HepG2 (cell line): ENCODE measurements around the gene BABAM2. TPM values are rescaled to one million over a fixed set of nuclear protein-coding genes. Genes with fewer than 3 reads are reported as not detected.
A peak's percentile ranks its signal among the peaks of the same experiment; 100 is the strongest.

ENCODE experiments used
- ATAC-seq: fragments of 200-7000 bp; cut with Tn5 transposase; 3 replicates; pipeline ENCODE4 v1.9.1; 2020; ENCODE audit warnings: mild to moderate bottlenecking, moderate library complexity
- BruUV-seq: library from RNA; stranded (reverse); fragments of 400-500 nt; replicated peaks from 2 replicates; lab custom pipeline; 2021; lab: Mats Ljungman, UMichigan
- CTCF ChIA-PET: fragments of 300-600 bp; formaldehyde crosslinking; extraction: SDS; loops from one replicate; lab custom pipeline; 2021; ENCODE audit warnings: low total read pairs, inconsistent platforms, low intra/inter-chr PET ratio; lab: Yijun Ruan, JAX
- POLR2A ChIA-PET: fragments of 350-600 bp; sonication (Branson Sonifier 250); formaldehyde crosslinking; loops from one replicate; lab custom pipeline; 2020; ENCODE audit warnings: antibody characterized with exemption, inconsistent platforms; lab: Yijun Ruan, JAX
- DNase-seq: peaks from one replicate; pipeline ENCODE4 v3.0.0-alpha.2; 2015; ENCODE audit warnings: low spot score
- FAIRE-seq: peaks from 3 replicates; lab custom pipeline; 2011; peaks lifted over from hg19 to GRCh38; lab: Jason Lieb, UNC
- H2AFZ ChIP-seq: one replicate; pipeline ENCODE4 v1.6.1; 2011; ENCODE audit warnings: low read length, inconsistent platforms
- H3K27ac ChIP-seq: fragments of 300-600 bp; 3 replicates; pipeline ENCODE4 v1.8.0; 2011; ENCODE audit warnings: mixed run types, mild to moderate bottlenecking, mixed read lengths, low read length, inconsistent platforms; ENCODE audit not compliant: insufficient read depth; ENCODE audit errors: extremely low read length
- H3K27me3 ChIP-seq, 2 experiments: fragments of 200-600 bp in 1 of 2; 2 replicates in 1 of 2; 3 replicates in 1 of 2; pipeline versions ENCODE4 v1.6.0 to v1.8.0; 2011; ENCODE audit warnings: low read length in 2 of 2, mild to moderate bottlenecking in 2 of 2, moderate library complexity in 2 of 2, inconsistent platforms in 1 of 2; ENCODE audit not compliant: insufficient read depth in 2 of 2, control insufficient read depth in 1 of 2
- H3K36me3 ChIP-seq, 2 experiments: fragments of 200-600 bp in 1 of 2; replicated peaks in 1 of 2; 2 replicates in 1 of 2; 3 replicates in 1 of 2; pipeline versions ENCODE4 v1.5.1 to v1.8.0; 2011; ENCODE audit warnings: low read length in 2 of 2, inconsistent platforms in 1 of 2; ENCODE audit not compliant: insufficient read depth in 2 of 2, control insufficient read depth in 1 of 2
- H3K4me1 ChIP-seq: 2 replicates; pipeline ENCODE4 v1.5.1; 2012; ENCODE audit warnings: low read length, inconsistent platforms; ENCODE audit not compliant: insufficient read depth
- H3K4me2 ChIP-seq: 2 replicates; pipeline ENCODE4 v1.6.0; 2011; ENCODE audit warnings: low read depth, low read length, inconsistent platforms
- H3K4me3 ChIP-seq, 3 experiments: fragments of 200-600 bp in 1 of 3; sonication (generic), shearing (Covaris generic) in 1 of 3; replicated peaks in 1 of 3; 2 replicates each; pipeline ENCODE4 v1.5.1; 2011 to 2016; ENCODE audit warnings: low read length in 3 of 3, inconsistent platforms in 2 of 3, low read depth in 2 of 3, mild to moderate bottlenecking in 2 of 3, control low read depth in 1 of 3, mixed read lengths in 1 of 3; ENCODE audit not compliant: insufficient read depth in 1 of 3
- H3K79me2 ChIP-seq: one replicate; pipeline ENCODE4 v1.6.1; 2011; ENCODE audit warnings: low read length, inconsistent platforms; ENCODE audit not compliant: insufficient read depth
- H3K9ac ChIP-seq: 2 replicates; pipeline ENCODE4 v1.6.0; 2011; ENCODE audit warnings: mild to moderate bottlenecking, low read depth, low read length, inconsistent platforms; ENCODE audit not compliant: insufficient read depth
- H3K9me3 ChIP-seq: 2 replicates; pipeline ENCODE4 v1.5.1; 2012; ENCODE audit warnings: mild to moderate bottlenecking, low read length
- H4K20me1 ChIP-seq: 2 replicates; pipeline ENCODE4 v1.6.0; 2011; ENCODE audit warnings: inconsistent platforms, mild to moderate bottlenecking, low read length, moderate library complexity; ENCODE audit not compliant: insufficient read depth
- ATF7 ChIP-seq, 2 experiments: fragments of 450-650 bp in 1 of 2; sonication (generic) in 1 of 2; formaldehyde crosslinking in 1 of 2; IDR thresholded peaks; 2 replicates each; pipeline versions ENCODE4 v1.4.0 to v1.6.1; 2016 to 2020; ENCODE audit warnings: antibody characterized with exemption in 1 of 2, mild to moderate bottlenecking in 1 of 2, missing genetic modification reagents in 1 of 2
- CC2D1A ChIP-seq: sonication (generic); formaldehyde crosslinking; IDR thresholded peaks from 2 replicates; pipeline ENCODE4 v1.8.1; 2023; ENCODE audit warnings: mild to moderate bottlenecking, missing genetic modification reagents
- HNRNPK ChIP-seq: fragments of 200-400 bp; formaldehyde crosslinking; IDR thresholded peaks from 2 replicates; pipeline ENCODE4 v1.6.1; 2018; ENCODE audit warnings: low read length, low read depth, moderate library complexity, mild to moderate bottlenecking; ENCODE audit not compliant: poor library complexity, severe bottlenecking
- RFXANK ChIP-seq: IDR thresholded peaks from 2 replicates; pipeline ENCODE4 v1.6.1; 2016
- SATB2 ChIP-seq: sonication (generic); formaldehyde crosslinking; IDR thresholded peaks from 2 replicates; pipeline ENCODE4 v1.5.0; 2020; ENCODE audit warnings: missing genetic modification reagents
- TCF7L2 ChIP-seq: IDR thresholded peaks from 2 replicates; pipeline ENCODE4 v1.6.1; 2011; ENCODE audit warnings: mild to moderate bottlenecking, low read depth, low read length, moderate library complexity
- ZHX1 ChIP-seq: sonication (generic); formaldehyde crosslinking; IDR thresholded peaks from 2 replicates; pipeline ENCODE4 v1.8.1; 2022; ENCODE audit warnings: low read depth, mild to moderate bottlenecking, missing genetic modification reagents
- ZKSCAN5 ChIP-seq: sonication (generic); formaldehyde crosslinking; IDR thresholded peaks from 2 replicates; pipeline ENCODE4 v1.5.1; 2020; ENCODE audit warnings: mild to moderate bottlenecking, missing genetic modification reagents
- ZMAT5 ChIP-seq: sonication (generic); formaldehyde crosslinking; IDR thresholded peaks from 2 replicates; pipeline ENCODE4 v1.5.0; 2020; ENCODE audit warnings: mild to moderate bottlenecking, low read depth, missing genetic modification reagents, borderline replicate concordance
- ZNF737 ChIP-seq: sonication (generic); formaldehyde crosslinking; IDR thresholded peaks from 2 replicates; pipeline ENCODE4 v1.5.0; 2020; ENCODE audit warnings: missing genetic modification reagents, mild to moderate bottlenecking, borderline replicate concordance
- WGBS: methylation state at CpG from one replicate; pipeline ENCODE4 v1.1.6; 2017; ENCODE audit warnings: low lambda C conversion rate; 5-methylcytosine and 5-hydroxymethylcytosine counted together
- in situ Hi-C: cut with HindIII; loops from 2 replicates; pipeline ENCODE4 v1.10.0; 2017; ENCODE audit warnings: low pct_unique_long_range_greater_than_20kb; ENCODE audit not compliant: extremely low pct_ligation_motif_present
- intact Hi-C: fragments of 100-400 bp; cut with micrococcal nuclease; formaldehyde crosslinking; loops from one replicate; pipeline ENCODE4 v1.10.0; 2022; ENCODE audit not compliant: unreplicated experiment
- polyA plus RNA-seq, 8 experiments: library from polyadenylated mRNA; depleted of rRNA in 3 of 8; stranded (reverse) in 7 of 8; unstranded in 1 of 8; fragments of >200 nt; fragmentation: Illumina TruSeq in 4 of 8; extraction: Trizol in 4 of 8; gene quantifications; 2 replicates each; pipeline versions ENCODE4 v1.2.1 to v1.2.3, GENCODE V29; 2011 to 2016; ENCODE audit warnings: low read depth in 4 of 8, missing spikeins in 1 of 8, mixed read lengths in 1 of 8; ENCODE audit not compliant: insufficient read depth in 1 of 8
- total RNA-seq, 5 experiments: library from RNA; depleted of rRNA; stranded (reverse); fragments of >200 nt; fragmentation: Illumina TruSeq; extraction: Trizol; gene quantifications; 2 replicates each; pipeline ENCODE4 v1.2.3, GENCODE V29; 2016; ENCODE audit warnings: low read depth in 1 of 5
- TF ChIP-seq, protein P1 (sequence below): sonication (generic); formaldehyde crosslinking; IDR thresholded peaks from 2 replicates; pipeline ENCODE4 v1.5.1; 2020; ENCODE audit warnings: mild to moderate bottlenecking, missing genetic modification reagents, moderate library complexity
- TF ChIP-seq, protein P2 (sequence below): sonication (generic); formaldehyde crosslinking; IDR thresholded peaks from 2 replicates; pipeline ENCODE4 v1.9.0; 2021; ENCODE audit warnings: missing genetic modification reagents, mild to moderate bottlenecking, borderline replicate concordance

Gene BABAM2
- total and polyA plus RNA-seq, 2 of the 13 experiments (the other 11 are each of a cell fraction or from before 2014, with no cell fraction given) = 24.9 to 28.0 TPM

DNA sequence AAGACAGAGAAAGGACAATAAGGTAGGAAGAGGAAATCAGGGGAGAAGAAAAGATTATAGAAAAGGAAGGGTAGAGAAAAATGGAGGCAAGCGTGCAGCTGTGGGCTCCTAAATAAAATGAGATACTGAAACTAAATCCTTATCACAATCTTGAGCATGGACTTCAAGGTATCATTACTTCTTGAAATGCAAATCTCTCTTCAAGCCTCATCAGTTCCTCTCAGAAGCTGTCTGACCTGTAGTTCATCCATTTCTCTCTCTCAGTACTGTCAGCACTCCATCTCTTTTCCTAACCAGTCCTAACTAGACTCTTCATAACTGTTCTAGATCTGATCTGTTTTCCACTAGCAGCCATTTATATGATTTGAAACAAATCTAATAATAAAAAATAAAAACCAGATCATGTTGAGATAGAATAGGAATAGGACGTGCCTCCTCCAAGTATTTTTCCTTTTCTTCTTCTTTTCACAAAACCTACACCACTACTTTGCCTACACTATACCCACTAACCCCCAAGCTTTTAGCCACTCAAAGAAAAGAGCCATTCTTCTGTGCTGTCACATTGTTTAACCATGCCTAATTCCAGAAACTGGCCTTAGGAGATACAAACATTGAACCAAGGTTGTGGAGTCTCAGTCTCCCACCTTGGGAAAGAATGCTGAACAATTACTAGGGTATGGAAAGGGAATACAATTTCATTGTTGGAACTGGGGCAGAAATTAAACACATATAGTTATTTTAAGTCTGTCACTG lies 21.1 kb downstream of the BABAM2 start:
- Histone ChIP-seq H3K4me1 (peaks cover 28% of the 10 kb centered on the region), H3K9ac (no peak overlapping the region), H3K9me3 (no peaks in the 10 kb centered on the region), H4K20me1 (no peaks in the 10 kb centered on the region), H3K27me3 (no peaks in the 10 kb centered on the region), H3K27ac (no peak overlapping the region), H3K79me2 (peaks cover 4% of the 10 kb centered on the region), H3K4me2 (no peak overlapping the region), H3K36me3 (no peaks in the 10 kb centered on the region; a peak in 2 of 5 replicates), H3K4me3 (no peak overlapping the region), H2AFZ (no peak overlapping the region)
- TF ChIP-seq ZKSCAN5 (CRISPR knock-in tag) (no peak), TCF7L2 (0 out of 2 replicates have a peak, but pooled peaks have one; percentile 16), CC2D1A (no peak), RFXANK (no peak), ZNF737 (CRISPR knock-in tag) (no peak), ZMAT5 (CRISPR knock-in tag) (no peak), ATF7 (IDR thresholded peaks at IDR 0.05) (no peak), ATF7 (CRISPR knock-in tag; IDR thresholded peaks at IDR 0.05) (no peak), SATB2 (CRISPR knock-in tag) (no peak), HNRNPK (peak; percentile 54), ZHX1 (CRISPR knock-in tag) (no peak)
- TF ChIP-seq, protein P1, sequence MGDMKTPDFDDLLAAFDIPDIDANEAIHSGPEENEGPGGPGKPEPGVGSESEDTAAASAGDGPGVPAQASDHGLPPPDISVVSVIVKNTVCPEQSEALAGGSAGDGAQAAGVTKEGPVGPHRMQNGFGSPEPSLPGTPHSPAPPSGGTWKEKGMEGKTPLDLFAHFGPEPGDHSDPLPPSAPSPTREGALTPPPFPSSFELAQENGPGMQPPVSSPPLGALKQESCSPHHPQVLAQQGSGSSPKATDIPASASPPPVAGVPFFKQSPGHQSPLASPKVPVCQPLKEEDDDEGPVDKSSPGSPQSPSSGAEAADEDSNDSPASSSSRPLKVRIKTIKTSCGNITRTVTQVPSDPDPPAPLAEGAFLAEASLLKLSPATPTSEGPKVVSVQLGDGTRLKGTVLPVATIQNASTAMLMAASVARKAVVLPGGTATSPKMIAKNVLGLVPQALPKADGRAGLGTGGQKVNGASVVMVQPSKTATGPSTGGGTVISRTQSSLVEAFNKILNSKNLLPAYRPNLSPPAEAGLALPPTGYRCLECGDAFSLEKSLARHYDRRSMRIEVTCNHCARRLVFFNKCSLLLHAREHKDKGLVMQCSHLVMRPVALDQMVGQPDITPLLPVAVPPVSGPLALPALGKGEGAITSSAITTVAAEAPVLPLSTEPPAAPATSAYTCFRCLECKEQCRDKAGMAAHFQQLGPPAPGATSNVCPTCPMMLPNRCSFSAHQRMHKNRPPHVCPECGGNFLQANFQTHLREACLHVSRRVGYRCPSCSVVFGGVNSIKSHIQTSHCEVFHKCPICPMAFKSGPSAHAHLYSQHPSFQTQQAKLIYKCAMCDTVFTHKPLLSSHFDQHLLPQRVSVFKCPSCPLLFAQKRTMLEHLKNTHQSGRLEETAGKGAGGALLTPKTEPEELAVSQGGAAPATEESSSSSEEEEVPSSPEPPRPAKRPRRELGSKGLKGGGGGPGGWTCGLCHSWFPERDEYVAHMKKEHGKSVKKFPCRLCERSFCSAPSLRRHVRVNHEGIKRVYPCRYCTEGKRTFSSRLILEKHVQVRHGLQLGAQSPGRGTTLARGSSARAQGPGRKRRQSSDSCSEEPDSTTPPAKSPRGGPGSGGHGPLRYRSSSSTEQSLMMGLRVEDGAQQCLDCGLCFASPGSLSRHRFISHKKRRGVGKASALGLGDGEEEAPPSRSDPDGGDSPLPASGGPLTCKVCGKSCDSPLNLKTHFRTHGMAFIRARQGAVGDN (CRISPR knock-in tag) = no peak
- TF ChIP-seq, protein P2, sequence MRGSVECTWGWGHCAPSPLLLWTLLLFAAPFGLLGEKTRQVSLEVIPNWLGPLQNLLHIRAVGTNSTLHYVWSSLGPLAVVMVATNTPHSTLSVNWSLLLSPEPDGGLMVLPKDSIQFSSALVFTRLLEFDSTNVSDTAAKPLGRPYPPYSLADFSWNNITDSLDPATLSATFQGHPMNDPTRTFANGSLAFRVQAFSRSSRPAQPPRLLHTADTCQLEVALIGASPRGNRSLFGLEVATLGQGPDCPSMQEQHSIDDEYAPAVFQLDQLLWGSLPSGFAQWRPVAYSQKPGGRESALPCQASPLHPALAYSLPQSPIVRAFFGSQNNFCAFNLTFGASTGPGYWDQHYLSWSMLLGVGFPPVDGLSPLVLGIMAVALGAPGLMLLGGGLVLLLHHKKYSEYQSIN = no peak
- ChIA-PET POLR2A (no interaction called here), CTCF (no interaction called here)
- BruUV-seq = no TSS peak
- intact Hi-C loops (no loop called here), in situ Hi-C loops (no loop called here)
- no peak for FAIRE-seq
- WGBS = 98% methylated on average over 2 of the region's 2 CpGs
- no peak for DNase-seq
- no peak for ATAC-seq
